HCT116 (cell line): ENCODE results near the gene THSD4. TPM values are rescaled to one million over a fixed set of nuclear protein-coding genes. Genes with fewer than 3 reads are reported as not detected.

Source experiments
- ATAC-seq: fragments of 200-7000 bp; cut with Tn5 transposase; 2 replicates; pipeline ENCODE4 v1.9.1; 2020; ENCODE audit warnings: mild to moderate bottlenecking, moderate library complexity
- BruUV-seq: library from RNA; stranded (reverse); fragments of 400-500 nt; replicated peaks from 2 replicates; lab custom pipeline; 2021; lab: Mats Ljungman, UMichigan
- CTCF ChIA-PET: fragments of 300-600 bp; sonication (Branson Sonifier 250); formaldehyde crosslinking; loops from one replicate; lab custom pipeline; 2021; ENCODE audit warnings: antibody characterized with exemption; lab: Charles Lee
- POLR2A ChIA-PET: fragments of 300-600, 350-600 bp; sonication (Branson Sonifier 250); formaldehyde crosslinking; loops from one replicate; lab custom pipeline; 2021; ENCODE audit warnings: antibody characterized with exemption; lab: Charles Lee
- RAD21 ChIA-PET, 2 experiments: fragments of 300-600 bp; sonication (Branson Sonifier 250); formaldehyde crosslinking; loops; one replicate each; lab custom pipeline; 2023; ENCODE audit warnings: low total read pairs in 2 of 2; ENCODE audit not compliant: uncharacterized antibody in 2 of 2, unreplicated experiment in 2 of 2, low non-redundant PET in 1 of 2; lab: Charles Lee
- DNase-seq: peaks from one replicate; pipeline ENCODE4 v3.0.0-alpha.2; 2010; ENCODE audit warnings: low read depth, low spot score
- H2AFZ ChIP-seq: fragments of 200-600 bp; shearing (Covaris generic), sonication (generic); 2 replicates; pipeline ENCODE4 v1.6.1; 2017; ENCODE audit warnings: low read depth, mixed run types, mixed read lengths, antibody characterized with exemption, low read length; ENCODE audit not compliant: poor library complexity, severe bottlenecking
- H3K27ac ChIP-seq: 2 replicates; pipeline ENCODE4 v1.5.1; 2012; ENCODE audit warnings: low read depth, low read length
- H3K27me3 ChIP-seq: fragments of 200-600 bp; sonication (generic); 2 replicates; pipeline ENCODE4 v1.6.1; 2016; ENCODE audit warnings: mixed run types, low read length, mixed read lengths; ENCODE audit not compliant: insufficient read depth
- H3K36me3 ChIP-seq, 2 experiments: fragments of 200-500 bp in 1 of 2; fragments of 200-600 bp in 1 of 2; sonication (Bioruptor generic) in 1 of 2; sonication (generic) in 1 of 2; 2 replicates each; pipeline versions ENCODE4 v1.5.1 to v1.6.1; 2014 to 2016; ENCODE audit warnings: low read length in 2 of 2, inconsistent platforms in 1 of 2, mixed read lengths in 1 of 2, mixed run types in 1 of 2; ENCODE audit not compliant: insufficient read depth in 2 of 2, control insufficient read depth in 1 of 2
- H3K4me1 ChIP-seq, 2 experiments: fragments of 200-600 bp in 1 of 2; sonication (generic) in 1 of 2; 2 replicates each; pipeline versions ENCODE4 v1.5.1 to v1.6.1; 2012 to 2017; ENCODE audit warnings: low read length in 2 of 2, inconsistent platforms in 1 of 2, mild to moderate bottlenecking in 1 of 2, mixed read lengths in 1 of 2, mixed run types in 1 of 2, moderate library complexity in 1 of 2; ENCODE audit not compliant: insufficient read depth in 2 of 2, control insufficient read depth in 1 of 2
- H3K4me2 ChIP-seq: fragments of 200-600 bp; sonication (generic); 2 replicates; pipeline ENCODE4 v1.6.1; 2017; ENCODE audit warnings: mixed run types, low read length, mixed read lengths
- H3K4me3 ChIP-seq, 2 experiments: fragments of 200-600 bp in 1 of 2; sonication (generic) in 1 of 2; replicated peaks in 1 of 2; 2 replicates each; pipeline ENCODE4 v1.5.1; 2011 to 2016; ENCODE audit warnings: low read length in 2 of 2, control low read depth in 1 of 2, low read depth in 1 of 2, mild to moderate bottlenecking in 1 of 2, mixed read lengths in 1 of 2, mixed run types in 1 of 2
- H3K79me2 ChIP-seq: fragments of 200-600 bp; sonication (generic); 2 replicates; pipeline ENCODE4 v1.6.1; 2017; ENCODE audit warnings: mild to moderate bottlenecking, mixed run types, low read length, moderate library complexity, mixed read lengths; ENCODE audit not compliant: insufficient read depth
- H3K9ac ChIP-seq: fragments of 200-600 bp; sonication (generic); 2 replicates; pipeline ENCODE4 v1.6.1; 2016; ENCODE audit warnings: low read length, mixed read lengths
- H3K9me2 ChIP-seq: fragments of 200-600 bp; sonication (generic), shearing (Covaris generic); 2 replicates; pipeline ENCODE4 v1.6.1; 2017; ENCODE audit warnings: mixed run types, mild to moderate bottlenecking, moderate library complexity; ENCODE audit not compliant: insufficient read depth
- H3K9me3 ChIP-seq, 2 experiments: fragments of 200-500 bp in 1 of 2; fragments of 200-600 bp in 1 of 2; sonication (Bioruptor generic) in 1 of 2; sonication (generic) in 1 of 2; 2 replicates each; pipeline ENCODE4 v1.6.1; 2014 to 2017; ENCODE audit warnings: low read length in 2 of 2, mixed read lengths in 2 of 2, inconsistent platforms in 1 of 2, low read depth in 1 of 2, mild to moderate bottlenecking in 1 of 2, mixed run types in 1 of 2, moderate library complexity in 1 of 2; ENCODE audit not compliant: control insufficient read depth in 1 of 2, insufficient read depth in 1 of 2
- H4K20me1 ChIP-seq: fragments of 200-600 bp; sonication (generic), shearing (Covaris generic); 2 replicates; pipeline ENCODE4 v1.6.1; 2017; ENCODE audit warnings: mixed run types, mild to moderate bottlenecking, moderate library complexity; ENCODE audit not compliant: insufficient read depth
- ATF3 ChIP-seq: IDR thresholded peaks from 2 replicates; pipeline ENCODE4 v1.6.1; 2012
- CBX3 ChIP-seq: IDR thresholded peaks from 2 replicates; pipeline ENCODE4 v1.6.1; 2012; ENCODE audit warnings: low read depth
- CEBPB ChIP-seq: IDR thresholded peaks from 2 replicates; pipeline ENCODE4 v1.6.1; 2012; ENCODE audit warnings: low read depth
- CTCF ChIP-seq, 3 experiments: fragments of 200-600 bp in 1 of 3; sonication (generic) in 1 of 3; IDR thresholded peaks in 2 of 3; conservative IDR thresholded peaks in 1 of 3; 2 replicates each; pipeline ENCODE4 v1.5.1; 2012 to 2017; ENCODE audit warnings: low read depth in 2 of 3, low read length in 2 of 3, antibody characterized with exemption in 1 of 3, borderline replicate concordance in 1 of 3, control low read depth in 1 of 3, mild to moderate bottlenecking in 1 of 3, mixed read lengths in 1 of 3, mixed run types in 1 of 3, moderate library complexity in 1 of 3; ENCODE audit not compliant: insufficient read depth in 1 of 3
- ELF1 ChIP-seq: IDR thresholded peaks from 2 replicates; pipeline ENCODE4 v1.6.1; 2012; ENCODE audit warnings: low read depth, borderline replicate concordance
- EZH2 ChIP-seq: fragments of 200-600 bp; sonication (generic); IDR thresholded peaks from 2 replicates; pipeline ENCODE4 v1.6.1; 2017; ENCODE audit warnings: antibody characterized with exemption, mixed run types
- EZH2phosphoT487 ChIP-seq: fragments of 200-600 bp; IDR thresholded peaks from 2 replicates; pipeline ENCODE4 v1.6.1; 2018; ENCODE audit warnings: antibody characterized with exemption, borderline replicate concordance
- FOSL1 ChIP-seq: IDR thresholded peaks from 2 replicates; pipeline ENCODE4 v1.6.1; 2012; ENCODE audit warnings: low read depth
- JUND ChIP-seq: IDR thresholded peaks from 2 replicates; pipeline ENCODE4 v1.6.1; 2012
- MAX ChIP-seq: IDR thresholded peaks from 2 replicates; pipeline ENCODE4 v1.6.1; 2012
- SIN3A ChIP-seq: IDR thresholded peaks from 2 replicates; pipeline ENCODE4 v1.6.1; 2012; ENCODE audit warnings: low read depth
- TCF7L2 ChIP-seq: IDR thresholded peaks from 2 replicates; pipeline ENCODE4 v1.7.0; 2011; ENCODE audit warnings: borderline replicate concordance, inconsistent platforms; ENCODE audit not compliant: insufficient read depth, insufficient read length; ENCODE audit errors: extremely low read depth
- YY1 ChIP-seq: IDR thresholded peaks from 2 replicates; pipeline ENCODE4 v1.6.1; 2011; ENCODE audit warnings: low read length, low read depth, moderate library complexity, mild to moderate bottlenecking; ENCODE audit not compliant: insufficient replicate concordance; ENCODE audit errors: extremely low read depth
- ZBTB33 ChIP-seq: IDR thresholded peaks from 2 replicates; pipeline ENCODE4 v1.6.1; 2011; ENCODE audit warnings: mild to moderate bottlenecking, low read length, moderate library complexity; ENCODE audit not compliant: insufficient replicate concordance; ENCODE audit errors: extremely low read depth
- ZNF274 ChIP-seq: fragments of 200-500 bp; sonication (Bioruptor generic); IDR thresholded peaks from 2 replicates; pipeline ENCODE4 v1.6.1; 2014; ENCODE audit warnings: mild to moderate bottlenecking, low read depth, low read length, inconsistent platforms
- intact Hi-C: fragments of 100-400 bp; cut with micrococcal nuclease; formaldehyde crosslinking; loops from 2 replicates; pipeline ENCODE4 v1.10.0; 2022
- total RNA-seq: library from RNA; stranded (reverse); gene quantifications from one replicate; pipeline ENCODE4 v1.2.1, GENCODE V29; 2021; ENCODE audit not compliant: unreplicated experiment

THSD4 gene
- total RNA-seq, 1 experiment from 2014 or later = 30.5 TPM

- no peaks in the 10 kb centered on the region for H3K27me3 ChIP-seq
- no peaks in the 10 kb centered on the region for H3K9me2 ChIP-seq
- no peaks in the 10 kb centered on the region for H3K4me1 ChIP-seq
- no peaks in the 10 kb centered on the region for H3K9me3 ChIP-seq
- intact Hi-C loops = no loop called here
- no TSS peak for BruUV-seq
- no peaks in the 10 kb centered on the region for H3K79me2 ChIP-seq
- DNase-seq (no peak), ATAC-seq (no peak)
- RAD21 ChIA-PET = no interaction called here
- no peak overlapping the region for H3K27ac ChIP-seq
- H3K9ac ChIP-seq = no peak overlapping the region
- POLR2A ChIA-PET = no interaction called here
- no peak overlapping the region for H3K4me2 ChIP-seq
- no peak overlapping the region for H2AFZ ChIP-seq
- CTCF ChIA-PET = no interaction called here
- no peaks in the 10 kb centered on the region for H3K36me3 ChIP-seq
- no peak for TF ChIP-seq TCF7L2
- no peak for TF ChIP-seq YY1
- TF ChIP-seq CTCF (IDR thresholded peaks at IDR 0.05 in 2 of 3, conservative IDR thresholded peaks at IDR 0.05 in 1 of 3; ENCODE audit: borderline replicate concordance in 1 of 3, insufficient read depth in 1 of 3, low read depth in 2 of 3, low read length in 2 of 3) = no peak
- TF ChIP-seq ZBTB33 = no peak
- TF ChIP-seq ZNF274 = no peak
- TF ChIP-seq ATF3 = no peak
- TF ChIP-seq ELF1 = no peak
- TF ChIP-seq JUND = no peak
- TF ChIP-seq CBX3 = no peak
- TF ChIP-seq FOSL1 = no peak
- TF ChIP-seq MAX = no peak
- no peak for TF ChIP-seq SIN3A
- no peak for TF ChIP-seq CEBPB
- no peak for TF ChIP-seq EZH2
- no peak for TF ChIP-seq EZH2phosphoT487
- TF ChIP-seq, all 23 proteins: peak for 0
- H3K4me3 ChIP-seq = no peak overlapping the region
- H4K20me1 ChIP-seq = no peaks in the 10 kb centered on the region
Measured at GRCh38 chr15:71638876-71639275, 523.6 kb downstream of the THSD4 start.
